H1 (cell line): ENCODE measurements around the gene LDLRAD4. TPM values are rescaled to one million over a fixed set of nuclear protein-coding genes. Genes with fewer than 3 reads are reported as not detected.

ENCODE experiments used
- CTCF ChIA-PET: fragments of 300-600 bp; sonication (Branson Sonifier 250); formaldehyde crosslinking; loops from one replicate; lab custom pipeline; 2021; ENCODE audit not compliant: partially characterized antibody; lab: Charles Lee
- POLR2A ChIA-PET: fragments of 300-600 bp; sonication (Branson Sonifier 250); formaldehyde crosslinking; loops from one replicate; lab custom pipeline; 2021; ENCODE audit warnings: inconsistent platforms; ENCODE audit not compliant: partially characterized antibody; lab: Charles Lee
- DNase-seq, 2 experiments: peaks; one replicate each; pipeline versions ENCODE4 v3.0.0 to v3.0.0-alpha.2; 2010 to 2022; ENCODE audit warnings: low spot score in 2 of 2, low read depth in 1 of 2, mixed read lengths in 1 of 2
- FAIRE-seq: peaks from 2 replicates; lab custom pipeline; 2011; peaks lifted over from hg19 to GRCh38; lab: Jason Lieb, UNC
- H2AFZ ChIP-seq: 2 replicates; pipeline ENCODE4 v1.8.1; 2012; ENCODE audit warnings: low read length, inconsistent platforms
- H2AK5ac ChIP-seq: 2 replicates; pipeline ENCODE4 v1.6.1; 2013; ENCODE audit warnings: low read depth, low read length
- H2BK120ac ChIP-seq: replicated peaks from 2 replicates; pipeline ENCODE3; 2013; ENCODE audit warnings: low read depth, low read length, inconsistent platforms
- H2BK12ac ChIP-seq: 2 replicates; pipeline ENCODE4 v1.6.1; 2013; ENCODE audit warnings: low read depth, low read length
- H2BK15ac ChIP-seq: 2 replicates; pipeline ENCODE4 v1.6.1; 2013; ENCODE audit warnings: low read length
- H2BK20ac ChIP-seq: 2 replicates; pipeline ENCODE4 v1.6.1; 2013; ENCODE audit warnings: low read length
- H2BK5ac ChIP-seq: 2 replicates; pipeline ENCODE4 v1.6.1; 2013; ENCODE audit warnings: low read depth, low read length
- H3K14ac ChIP-seq: 2 replicates; pipeline ENCODE4 v1.6.1; 2013; ENCODE audit warnings: inconsistent platforms; ENCODE audit not compliant: insufficient read length
- H3K18ac ChIP-seq: 2 replicates; pipeline ENCODE4 v1.6.1; 2013; ENCODE audit warnings: low read length; ENCODE audit errors: extremely low read depth
- H3K23ac ChIP-seq: 2 replicates; pipeline ENCODE4 v1.6.1; 2013; ENCODE audit warnings: inconsistent platforms; ENCODE audit not compliant: insufficient read length
- H3K23me2 ChIP-seq: 2 replicates; pipeline ENCODE4 v1.6.1; 2013; ENCODE audit warnings: low read depth, low read length
- H3K27ac ChIP-seq: 2 replicates; pipeline ENCODE4 v1.6.1; 2011; ENCODE audit warnings: low read depth, low read length, inconsistent platforms
- H3K27me3 ChIP-seq, 4 experiments: replicated peaks in 1 of 4; 1 replicate in 1 of 4; 2 replicates in 3 of 4; pipeline versions ENCODE4 v1.6.1 to v1.8.1; 2011 to 2013; ENCODE audit warnings: low read length in 3 of 4, mild to moderate bottlenecking in 3 of 4, inconsistent platforms in 2 of 4, mixed read lengths in 2 of 4, moderate library complexity in 1 of 4; ENCODE audit not compliant: control insufficient read depth in 3 of 4, insufficient read depth in 3 of 4; ENCODE audit errors: extremely low read depth in 1 of 4
- H3K36me3 ChIP-seq, 4 experiments: 2 replicates each; pipeline versions ENCODE4 v1.6.1 to v1.8.1; 2011 to 2013; ENCODE audit warnings: mild to moderate bottlenecking in 4 of 4, low read length in 3 of 4, moderate library complexity in 2 of 4, control low read depth in 1 of 4, inconsistent platforms in 1 of 4; ENCODE audit not compliant: insufficient read depth in 4 of 4, control insufficient read depth in 2 of 4
- H3K4ac ChIP-seq: replicated peaks from 2 replicates; pipeline ENCODE3; 2013; ENCODE audit warnings: low read length, low read depth, mixed read lengths, inconsistent platforms; ENCODE audit not compliant: insufficient read length
- H3K4me1 ChIP-seq, 4 experiments: replicated peaks in 1 of 4; 1 replicate in 1 of 4; 2 replicates in 3 of 4; pipeline versions ENCODE4 v1.6.1 to v1.8.1; 2011 to 2013; ENCODE audit warnings: low read length in 3 of 4, inconsistent platforms in 2 of 4, mixed read lengths in 1 of 4; ENCODE audit not compliant: insufficient read depth in 4 of 4, control insufficient read depth in 3 of 4
- H3K4me2 ChIP-seq, 2 experiments: 2 replicates each; pipeline versions ENCODE4 v1.6.1 to v1.8.1; 2011 to 2013; ENCODE audit warnings: low read depth in 2 of 2, low read length in 2 of 2, control low read depth in 1 of 2, inconsistent platforms in 1 of 2, mild to moderate bottlenecking in 1 of 2; ENCODE audit not compliant: insufficient read depth in 1 of 2
- H3K4me3 ChIP-seq, 4 experiments: fragments of 200-600, 300-600 bp in 1 of 4; sonication (generic), shearing (Covaris generic), sonication (Bioruptor Twin) in 1 of 4; 2 replicates each; pipeline versions ENCODE4 v1.5.1 to v1.8.1; 2011 to 2016; ENCODE audit warnings: low read length in 4 of 4, low read depth in 3 of 4, control low read depth in 2 of 4, inconsistent platforms in 2 of 4, mild to moderate bottlenecking in 2 of 4, mixed read lengths in 1 of 4, moderate library complexity in 1 of 4; ENCODE audit not compliant: insufficient read depth in 2 of 4; ENCODE audit errors: extremely low read depth in 1 of 4
- H3K56ac ChIP-seq: replicated peaks from 2 replicates; pipeline ENCODE3; 2013; ENCODE audit warnings: low read depth, mild to moderate bottlenecking, mixed read lengths, low read length, inconsistent platforms; ENCODE audit not compliant: insufficient read length
- H3K79me1 ChIP-seq: 2 replicates; pipeline ENCODE4 v1.6.1; 2013; ENCODE audit warnings: low read depth, low read length, control low read depth
- H3K79me2 ChIP-seq, 2 experiments: 2 replicates each; pipeline versions ENCODE4 v1.6.1 to v1.8.1; 2012 to 2013; ENCODE audit warnings: low read length in 2 of 2, mild to moderate bottlenecking in 2 of 2, inconsistent platforms in 1 of 2; ENCODE audit not compliant: insufficient read depth in 2 of 2, control insufficient read depth in 1 of 2
- H3K9ac ChIP-seq, 4 experiments: replicated peaks in 1 of 4; 1 replicate in 1 of 4; 2 replicates in 3 of 4; pipeline versions ENCODE4 v1.6.1 to v1.8.1; 2011 to 2013; ENCODE audit warnings: low read depth in 3 of 4, low read length in 3 of 4, control low read depth in 2 of 4, mild to moderate bottlenecking in 2 of 4, moderate library complexity in 2 of 4, inconsistent platforms in 1 of 4; ENCODE audit errors: extremely low read depth in 1 of 4
- H3K9me3 ChIP-seq, 2 experiments: 2 replicates each; pipeline versions ENCODE4 v1.6.1 to v1.8.1; 2012 to 2013; ENCODE audit warnings: mild to moderate bottlenecking in 2 of 2, moderate library complexity in 2 of 2, control low read depth in 1 of 2, inconsistent platforms in 1 of 2, low read depth in 1 of 2, low read length in 1 of 2, mixed read lengths in 1 of 2; ENCODE audit not compliant: insufficient read depth in 2 of 2
- H4K20me1 ChIP-seq, 2 experiments: replicated peaks in 1 of 2; 2 replicates each; pipeline versions ENCODE3 to v1.8.1; 2011 to 2013; ENCODE audit warnings: inconsistent platforms in 2 of 2, low read length in 2 of 2, mild to moderate bottlenecking in 1 of 2; ENCODE audit not compliant: insufficient read depth in 2 of 2, control insufficient read depth in 1 of 2
- H4K5ac ChIP-seq: 2 replicates; pipeline ENCODE4 v1.6.1; 2013; ENCODE audit warnings: low read length, low read depth, mixed read lengths, inconsistent platforms; ENCODE audit not compliant: insufficient read length
- H4K8ac ChIP-seq: 2 replicates; pipeline ENCODE4 v1.8.0; 2013; ENCODE audit warnings: mild to moderate bottlenecking, moderate library complexity, low read length, inconsistent platforms; ENCODE audit not compliant: insufficient read depth; ENCODE audit errors: extremely low read depth
- H4K91ac ChIP-seq: replicated peaks from 2 replicates; pipeline ENCODE3; 2013; ENCODE audit warnings: low read length, mixed read lengths, inconsistent platforms; ENCODE audit not compliant: insufficient read length
- BRCA1 ChIP-seq: IDR thresholded peaks from 2 replicates; pipeline ENCODE4 v1.6.1; 2012; ENCODE audit warnings: low read depth, low read length, improper control_type of control experiment
- CREB1 ChIP-seq: IDR thresholded peaks from 2 replicates; pipeline ENCODE4 v1.6.1; 2012; ENCODE audit warnings: inconsistent platforms
- KDM4A ChIP-seq: IDR thresholded peaks from one replicate; pipeline ENCODE4 v1.7.1; 2012; ENCODE audit warnings: low read depth, mild to moderate bottlenecking, moderate library complexity, low read length, inconsistent platforms; ENCODE audit not compliant: severe bottlenecking
- WGBS, 2 experiments: shearing (Covaris generic) in 1 of 2; methylation state at CpG; one replicate each; pipeline versions ENCODE4 v1.1.6 to v1.1.7; 2013 to 2015; ENCODE audit warnings: low lambda C conversion rate in 2 of 2, mixed read lengths in 2 of 2, inconsistent platforms in 1 of 2, low coverage in 1 of 2, missing lambda C conversion rate in 1 of 2; ENCODE audit not compliant: insufficient replicate concordance in 2 of 2, insufficient coverage in 1 of 2, insufficient read length in 1 of 2; ENCODE audit errors: extremely low coverage in 1 of 2, missing lambda C conversion rate in 1 of 2; 5-methylcytosine and 5-hydroxymethylcytosine counted together
- polyA plus RNA-seq, 7 experiments: library from polyadenylated mRNA; depleted of rRNA in 3 of 7; stranded (reverse) in 5 of 7; unstranded in 2 of 7; fragments of >200 nt in 5 of 7; fragments of 200-250 nt in 2 of 7; gene quantifications; 1 replicate in 5 of 7; 2 replicates in 1 of 7; 4 replicates in 1 of 7; pipeline versions ENCODE4 v1.2.1 to v1.2.3, GENCODE V29; 2011 to 2013; ENCODE audit warnings: missing spikeins in 2 of 7, mixed read lengths in 2 of 7
- total RNA-seq: library from RNA; stranded (reverse); fragmentation: NEBNext Ultra II Directional; extraction: Animal tissue kit (Norgen Biotek cat#: 25700); gene quantifications from 2 replicates; pipeline ENCODE4 v1.2.1, GENCODE V29; 2021
- TF ChIP-seq, protein P1 (sequence below): IDR thresholded peaks from 2 replicates; pipeline ENCODE4 v1.6.1; 2011; ENCODE audit warnings: low read depth, mild to moderate bottlenecking, low read length; ENCODE audit not compliant: insufficient read depth
- TF ChIP-seq, protein P2 (sequence below): IDR thresholded peaks from 2 replicates; pipeline ENCODE4 v1.6.1; 2012; ENCODE audit warnings: low read length, inconsistent platforms

Gene LDLRAD4
- total and polyA plus RNA-seq, 2 of the 8 experiments (the other 6 are each of a cell fraction or from before 2014, with no cell fraction given): 0.77 to 1.4 TPM

DNA sequence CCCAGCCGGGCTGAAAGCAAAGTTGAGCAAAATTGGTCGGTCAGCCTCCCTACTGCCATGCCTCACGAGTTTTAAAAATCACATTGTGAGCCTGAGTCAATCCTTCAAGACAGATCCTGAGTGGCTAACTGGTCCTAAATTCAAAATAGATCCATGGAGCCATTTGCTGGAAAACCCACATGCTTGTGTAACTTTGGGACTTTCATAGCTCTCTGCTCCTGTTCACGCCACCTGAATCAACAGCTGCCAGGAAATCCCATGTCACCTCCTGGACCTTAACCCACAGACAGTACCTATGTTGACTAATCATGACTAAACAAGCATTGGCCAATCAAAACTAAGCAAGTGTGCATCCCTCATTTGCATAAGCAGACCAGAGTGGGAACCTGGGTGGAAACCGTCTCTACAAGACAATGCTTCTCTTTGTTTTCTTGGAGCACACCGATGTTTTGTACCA, 42.8 kb upstream of the LDLRAD4 start:
- Histone ChIP-seq H3K4ac (no peak overlapping the region), H3K18ac (no peak overlapping the region), H3K4me3 (no peak overlapping the region), H2AFZ (no peak overlapping the region), H3K14ac (no peak overlapping the region), H3K27ac (no peak overlapping the region), H3K23ac (no peak overlapping the region), H3K4me2 (no peak overlapping the region), H2BK20ac (no peak overlapping the region), H4K8ac (no peak overlapping the region), H3K36me3 (no peaks in the 10 kb centered on the region), H2BK120ac (no peak overlapping the region), H3K4me1 (peaks cover 0 to 3% (median 0%) of the 10 kb centered on the region in 4 experiments; a peak in 1 of 7 replicates), H3K23me2 (no peaks in the 10 kb centered on the region), H3K27me3 (no peaks in the 10 kb centered on the region), H2BK12ac (no peak overlapping the region), H3K79me2 (no peaks in the 10 kb centered on the region), H2BK15ac (no peak overlapping the region), H4K91ac (no peak overlapping the region), H4K20me1 (no peaks in the 10 kb centered on the region), H3K9ac (no peak overlapping the region; a peak in 1 of 7 replicates), H4K5ac (no peak overlapping the region), H3K9me3 (no peaks in the 10 kb centered on the region), H2AK5ac (no peak overlapping the region), H2BK5ac (no peak overlapping the region), H3K79me1 (no peaks in the 10 kb centered on the region), H3K56ac (no peak overlapping the region)
- CTCF ChIA-PET: interaction anchor here (6.9 kb wide), 1 partner anchor 17 kb away, joined by 30 read pairs; no protein-coding TSS in a partner anchor
- POLR2A ChIA-PET: no interaction called here
- TF ChIP-seq, protein P1, sequence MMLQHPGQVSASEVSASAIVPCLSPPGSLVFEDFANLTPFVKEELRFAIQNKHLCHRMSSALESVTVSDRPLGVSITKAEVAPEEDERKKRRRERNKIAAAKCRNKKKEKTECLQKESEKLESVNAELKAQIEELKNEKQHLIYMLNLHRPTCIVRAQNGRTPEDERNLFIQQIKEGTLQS: no peak
- no peak for TF ChIP-seq BRCA1
- no peak for TF ChIP-seq CREB1
- TF ChIP-seq, protein P2, sequence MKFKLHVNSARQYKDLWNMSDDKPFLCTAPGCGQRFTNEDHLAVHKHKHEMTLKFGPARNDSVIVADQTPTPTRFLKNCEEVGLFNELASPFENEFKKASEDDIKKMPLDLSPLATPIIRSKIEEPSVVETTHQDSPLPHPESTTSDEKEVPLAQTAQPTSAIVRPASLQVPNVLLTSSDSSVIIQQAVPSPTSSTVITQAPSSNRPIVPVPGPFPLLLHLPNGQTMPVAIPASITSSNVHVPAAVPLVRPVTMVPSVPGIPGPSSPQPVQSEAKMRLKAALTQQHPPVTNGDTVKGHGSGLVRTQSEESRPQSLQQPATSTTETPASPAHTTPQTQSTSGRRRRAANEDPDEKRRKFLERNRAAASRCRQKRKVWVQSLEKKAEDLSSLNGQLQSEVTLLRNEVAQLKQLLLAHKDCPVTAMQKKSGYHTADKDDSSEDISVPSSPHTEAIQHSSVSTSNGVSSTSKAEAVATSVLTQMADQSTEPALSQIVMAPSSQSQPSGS: no peak
- TF ChIP-seq KDM4A: no peak
- 94% methylated on average over 6 of the region's 6 CpGs; no CpG with 5 or more reads in 1 of the 2 experiments for WGBS, 2 experiments
- DNase-seq (no peak), FAIRE-seq (no peak)
